IMR-90 (cell line): Measurements from ENCODE around the gene SLC39A3. TPM values are rescaled to one million over a fixed set of nuclear protein-coding genes. Genes with fewer than 3 reads are reported as not detected.

Experiments used
- ATAC-seq: fragments of 200-7000 bp; cut with Tn5 transposase; 2 replicates; pipeline ENCODE4 v1.9.1; 2020; ENCODE audit warnings: low read depth, mild to moderate bottlenecking, moderate library complexity
- BruUV-seq: library from RNA; stranded (reverse); fragments of 400-500 nt; replicated peaks from 2 replicates; lab custom pipeline; 2021; lab: Mats Ljungman, UMichigan
- CTCF ChIA-PET: fragments of 300-600 bp; formaldehyde crosslinking; extraction: SDS; loops from one replicate; lab custom pipeline; 2021; ENCODE audit warnings: antibody characterized with exemption; lab: Yijun Ruan, JAX
- POLR2A ChIA-PET: fragments of 300-600 bp; sonication (Branson Sonifier 250); formaldehyde crosslinking; loops from one replicate; lab custom pipeline; 2022; ENCODE audit warnings: antibody characterized with exemption; ENCODE audit not compliant: unreplicated experiment; lab: Charles Lee
- DNase-seq: peaks from one replicate; pipeline ENCODE4 v3.0.0; 2013
- H2AFZ ChIP-seq: replicated peaks from 2 replicates; pipeline ENCODE3; 2013; ENCODE audit warnings: low read length, mild to moderate bottlenecking; ENCODE audit not compliant: poor library complexity
- H2AK5ac ChIP-seq: 2 replicates; pipeline ENCODE4 v1.6.1; 2013; ENCODE audit warnings: low read depth, low read length, inconsistent platforms
- H2AK9ac ChIP-seq: replicated peaks from 2 replicates; pipeline ENCODE3; 2013; ENCODE audit warnings: mild to moderate bottlenecking, low read depth, low read length, moderate library complexity; ENCODE audit not compliant: poor library complexity
- H2BK120ac ChIP-seq: 2 replicates; pipeline ENCODE4 v1.6.1; 2013; ENCODE audit warnings: low read depth, low read length, inconsistent platforms
- H2BK15ac ChIP-seq: 3 replicates; pipeline ENCODE4 v1.6.1; 2013; ENCODE audit warnings: low read depth, low read length, inconsistent platforms
- H2BK20ac ChIP-seq: 2 replicates; pipeline ENCODE4 v1.6.1; 2013; ENCODE audit warnings: low read depth, mild to moderate bottlenecking, inconsistent platforms, low read length, moderate library complexity
- H2BK5ac ChIP-seq: 2 replicates; pipeline ENCODE4 v1.6.1; 2013; ENCODE audit warnings: mild to moderate bottlenecking, low read depth, low read length, inconsistent platforms; ENCODE audit not compliant: poor library complexity, severe bottlenecking
- H3K14ac ChIP-seq: replicated peaks from 2 replicates; pipeline ENCODE4 v1.6.1; 2013; ENCODE audit warnings: low read depth, low read length, inconsistent platforms
- H3K18ac ChIP-seq: 2 replicates; pipeline ENCODE4 v1.6.1; 2013; ENCODE audit warnings: low read depth, low read length, control low read depth
- H3K23ac ChIP-seq: 2 replicates; pipeline ENCODE4 v1.6.1; 2013; ENCODE audit warnings: low read depth, low read length, inconsistent platforms
- H3K27ac ChIP-seq: 2 replicates; pipeline ENCODE4 v1.5.1; 2013; ENCODE audit warnings: mild to moderate bottlenecking, control low read depth, low read length; ENCODE audit not compliant: insufficient read depth
- H3K27me3 ChIP-seq: 2 replicates; pipeline ENCODE4 v1.6.1; 2013; ENCODE audit warnings: low read length; ENCODE audit not compliant: control insufficient read depth, insufficient read depth
- H3K36me3 ChIP-seq: 2 replicates; pipeline ENCODE4 v1.6.1; 2013; ENCODE audit warnings: low read length, mixed read lengths; ENCODE audit not compliant: control insufficient read depth, insufficient read depth
- H3K4ac ChIP-seq: 2 replicates; pipeline ENCODE4 v1.6.1; 2013; ENCODE audit warnings: low read depth, low read length, inconsistent platforms
- H3K4me1 ChIP-seq: 2 replicates; pipeline ENCODE4 v1.6.1; 2013; ENCODE audit warnings: low read length, mixed read lengths; ENCODE audit not compliant: control insufficient read depth, insufficient read depth
- H3K4me2 ChIP-seq: 2 replicates; pipeline ENCODE4 v1.6.1; 2013; ENCODE audit warnings: low read depth, mild to moderate bottlenecking, control low read depth, low read length, moderate library complexity
- H3K4me3 ChIP-seq: 2 replicates; pipeline ENCODE4 v1.5.1; 2013; ENCODE audit warnings: low read depth, mild to moderate bottlenecking, control low read depth, low read length, moderate library complexity; ENCODE audit not compliant: insufficient read depth
- H3K56ac ChIP-seq: 2 replicates; pipeline ENCODE4 v1.6.1; 2013; ENCODE audit warnings: low read length, inconsistent platforms; ENCODE audit not compliant: insufficient read depth; ENCODE audit errors: extremely low read depth
- H3K79me1 ChIP-seq, 2 experiments: 2 replicates each; pipeline ENCODE4 v1.6.1; 2013; ENCODE audit warnings: low read length in 2 of 2, inconsistent platforms in 1 of 2, low read depth in 1 of 2
- H3K9ac ChIP-seq: 2 replicates; pipeline ENCODE4 v1.6.1; 2013; ENCODE audit warnings: low read depth, low read length, control low read depth
- H3K9me1 ChIP-seq: 2 replicates; pipeline ENCODE4 v1.6.1; 2013; ENCODE audit warnings: low read length, inconsistent platforms; ENCODE audit not compliant: insufficient read depth
- H3K9me3 ChIP-seq: 2 replicates; pipeline ENCODE4 v1.6.1; 2013; ENCODE audit warnings: low read length; ENCODE audit not compliant: control insufficient read depth, insufficient read depth
- H4K20me1 ChIP-seq: 2 replicates; pipeline ENCODE4 v1.6.1; 2013; ENCODE audit warnings: low read length, inconsistent platforms; ENCODE audit not compliant: insufficient read depth
- H4K5ac ChIP-seq: 2 replicates; pipeline ENCODE4 v1.6.1; 2013; ENCODE audit warnings: mild to moderate bottlenecking, low read depth, low read length, control low read depth
- H4K8ac ChIP-seq, 2 experiments: 2 replicates each; pipeline ENCODE4 v1.6.1; 2013; ENCODE audit warnings: low read depth in 2 of 2, low read length in 2 of 2, control low read depth in 1 of 2, inconsistent platforms in 1 of 2
- H4K91ac ChIP-seq: 2 replicates; pipeline ENCODE4 v1.6.1; 2013; ENCODE audit warnings: low read depth, low read length, inconsistent platforms; ENCODE audit not compliant: insufficient read depth
- BHLHE40 ChIP-seq: fragments of 150-350 bp; IDR thresholded peaks from 2 replicates; pipeline ENCODE4 v1.6.1; 2016; ENCODE audit warnings: mild to moderate bottlenecking, low read depth, low read length
- CHD1 ChIP-seq: IDR thresholded peaks from 2 replicates; pipeline ENCODE4 v1.6.1; 2012; ENCODE audit warnings: low read depth, low read length, improper control_type of control experiment
- ELK1 ChIP-seq: fragments of 150-350 bp; IDR thresholded peaks from 2 replicates; pipeline ENCODE4 v1.6.1; 2016; ENCODE audit warnings: low read depth, mild to moderate bottlenecking, low read length, moderate library complexity, borderline replicate concordance
- FOS ChIP-seq: fragments of 150-350 bp; IDR thresholded peaks from 2 replicates; pipeline ENCODE4 v1.6.1; 2016; ENCODE audit warnings: low read depth, low read length
- MAFK ChIP-seq: IDR thresholded peaks from 2 replicates; pipeline ENCODE4 v1.6.1; 2012; ENCODE audit warnings: low read depth, low read length, improper control_type of control experiment
- MAZ ChIP-seq: IDR thresholded peaks from 2 replicates; pipeline ENCODE4 v1.6.1; 2012; ENCODE audit warnings: low read depth, mild to moderate bottlenecking, low read length, improper control_type of control experiment, moderate library complexity, borderline replicate concordance
- MXI1 ChIP-seq: IDR thresholded peaks from 2 replicates; pipeline ENCODE4 v1.6.1; 2012; ENCODE audit warnings: low read depth, mild to moderate bottlenecking, low read length, moderate library complexity, borderline replicate concordance
- RAD21 ChIP-seq: IDR thresholded peaks from 2 replicates; pipeline ENCODE4 v1.6.1; 2012; ENCODE audit warnings: low read length, improper control_type of control experiment
- RFX5 ChIP-seq: IDR thresholded peaks from 2 replicates; pipeline ENCODE4 v1.8.0; 2012; ENCODE audit warnings: low read depth, mild to moderate bottlenecking, low read length, moderate library complexity
- SMC3 ChIP-seq: fragments of 150-350 bp; IDR thresholded peaks from 2 replicates; pipeline ENCODE4 v1.6.1; 2016; ENCODE audit warnings: low read depth, mild to moderate bottlenecking, antibody characterized with exemption, low read length, moderate library complexity
- USF2 ChIP-seq: fragments of 150-350 bp; IDR thresholded peaks from 2 replicates; pipeline ENCODE4 v1.6.1; 2017; ENCODE audit warnings: mild to moderate bottlenecking, antibody characterized with exemption, low read length, low read depth
- WGBS, 2 experiments: methylation state at CpG; one replicate each; pipeline versions ENCODE4 v1.1.5 to v1.1.7; 2013; ENCODE audit warnings: missing lambda C conversion rate in 2 of 2; ENCODE audit not compliant: insufficient read length in 1 of 2; ENCODE audit errors: extremely low coverage in 2 of 2; 5-methylcytosine and 5-hydroxymethylcytosine counted together
- dilution Hi-C: fragments of 300-500 bp; cut with HindIII; formaldehyde crosslinking; loops from one replicate; pipeline ENCODE4 v1.14.3; 2018; ENCODE audit warnings: low sequenced_read_pairs; ENCODE audit not compliant: unreplicated experiment
- in situ Hi-C: fragments of 300-500 bp; cut with MboI; formaldehyde crosslinking; loops from 3 replicates; pipeline ENCODE4 v1.14.3; 2019; ENCODE audit warnings: low sequenced_read_pairs, inconsistent platforms, mixed read lengths
- intact Hi-C: fragments of 100-400 bp; cut with micrococcal nuclease; formaldehyde crosslinking; loops from 2 replicates; pipeline ENCODE4 v1.10.0; 2022
- polyA plus RNA-seq, 3 experiments: library from polyadenylated mRNA; depleted of rRNA; stranded (reverse); fragments of >200 nt; gene quantifications; 2 replicates each; pipeline ENCODE4 v1.2.3, GENCODE V29; 2012; ENCODE audit warnings: low replicate concordance in 1 of 3
- total RNA-seq: library from RNA; depleted of rRNA; stranded (reverse); fragments of >200 nt; gene quantifications from 2 replicates; pipeline ENCODE4 v1.2.3, GENCODE V29; 2012
- TF ChIP-seq, protein P1 (sequence below): conservative IDR thresholded peaks from 2 replicates; pipeline ENCODE4 v1.5.1; 2012; ENCODE audit warnings: mild to moderate bottlenecking, low read depth, low read length, improper control_type of control experiment

SLC39A3 gene
- total and polyA plus RNA-seq, 2 of the 4 experiments (the other 2 are of a cell fraction), result 12.4 to 38.2 TPM

- Histone ChIP-seq H3K9ac (no peak overlapping the region), H2AFZ (no peak overlapping the region), H3K27me3 (peaks cover 4% of the 10 kb centered on the region), H2BK20ac (no peak overlapping the region), H3K56ac (no peak overlapping the region), H2AK9ac (no peak overlapping the region), H2BK15ac (no peak overlapping the region), H3K4me2 (no peak overlapping the region), H3K4me1 (no peaks in the 10 kb centered on the region), H3K79me1 (peaks cover 0 to 18% of the 10 kb centered on the region in 2 experiments; a peak in 2 of 4 replicates), H3K14ac (no peak overlapping the region), H3K23ac (no peak overlapping the region), H3K4ac (no peak overlapping the region), H3K27ac (no peak overlapping the region), H4K91ac (no peak overlapping the region), H4K8ac (no peak overlapping the region), H4K5ac (no peak overlapping the region), H3K36me3 (peaks cover 29% of the 10 kb centered on the region), H3K9me3 (no peaks in the 10 kb centered on the region; the same call in 1 of the 2 replicates), H2BK5ac (no peak overlapping the region), H3K18ac (no peak overlapping the region), H2BK120ac (no peak overlapping the region), H3K4me3 (no peak overlapping the region), H4K20me1 (no peaks in the 10 kb centered on the region; the same call in none of the 2 replicates), H2AK5ac (no peak overlapping the region), H3K9me1 (0 out of 2 replicates have a peak, but pooled peaks cover 2% of the 10 kb centered on the region)
- ATAC-seq (no peak), DNase-seq (no peak)
- intact Hi-C loops (no loop called here), dilution Hi-C loops (no loop called here), in situ Hi-C loops (no loop called here)
- CTCF ChIA-PET, result interaction anchor here (0.7 kb wide), 1 partner anchor 184 kb away, joined by 3 read pairs; no protein-coding TSS in a partner anchor
- no TSS peak for BruUV-seq
- WGBS, 2 experiments, result 94% methylated on average over 9 of the region's 33 CpGs; no CpG with 5 or more reads in 1 of the 2 experiments
- POLR2A ChIA-PET, result no interaction called here
- TF ChIP-seq ELK1 (no peak), FOS (no peak), USF2 (no peak), MAFK (no peak), MAZ (no peak), RAD21 (no peak), SMC3 (no peak), RFX5 (no peak), BHLHE40 (no peak), MXI1 (no peak), CHD1 (no peak)
- TF ChIP-seq, protein P1, sequence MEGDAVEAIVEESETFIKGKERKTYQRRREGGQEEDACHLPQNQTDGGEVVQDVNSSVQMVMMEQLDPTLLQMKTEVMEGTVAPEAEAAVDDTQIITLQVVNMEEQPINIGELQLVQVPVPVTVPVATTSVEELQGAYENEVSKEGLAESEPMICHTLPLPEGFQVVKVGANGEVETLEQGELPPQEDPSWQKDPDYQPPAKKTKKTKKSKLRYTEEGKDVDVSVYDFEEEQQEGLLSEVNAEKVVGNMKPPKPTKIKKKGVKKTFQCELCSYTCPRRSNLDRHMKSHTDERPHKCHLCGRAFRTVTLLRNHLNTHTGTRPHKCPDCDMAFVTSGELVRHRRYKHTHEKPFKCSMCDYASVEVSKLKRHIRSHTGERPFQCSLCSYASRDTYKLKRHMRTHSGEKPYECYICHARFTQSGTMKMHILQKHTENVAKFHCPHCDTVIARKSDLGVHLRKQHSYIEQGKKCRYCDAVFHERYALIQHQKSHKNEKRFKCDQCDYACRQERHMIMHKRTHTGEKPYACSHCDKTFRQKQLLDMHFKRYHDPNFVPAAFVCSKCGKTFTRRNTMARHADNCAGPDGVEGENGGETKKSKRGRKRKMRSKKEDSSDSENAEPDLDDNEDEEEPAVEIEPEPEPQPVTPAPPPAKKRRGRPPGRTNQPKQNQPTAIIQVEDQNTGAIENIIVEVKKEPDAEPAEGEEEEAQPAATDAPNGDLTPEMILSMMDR, result no peak
These were observed 7.6 kb downstream of the SLC39A3 start for GRCh38 chr19:2732157-2732725.
